ENCODE measurements around the gene TMEM132C. TPM values are rescaled to one million over a fixed set of nuclear protein-coding genes. Genes with fewer than 3 reads are reported as not detected.

TMEM132C gene
- total RNA-seq, 1 donor from 2014 or later = 2.2 TPM

DNA sequence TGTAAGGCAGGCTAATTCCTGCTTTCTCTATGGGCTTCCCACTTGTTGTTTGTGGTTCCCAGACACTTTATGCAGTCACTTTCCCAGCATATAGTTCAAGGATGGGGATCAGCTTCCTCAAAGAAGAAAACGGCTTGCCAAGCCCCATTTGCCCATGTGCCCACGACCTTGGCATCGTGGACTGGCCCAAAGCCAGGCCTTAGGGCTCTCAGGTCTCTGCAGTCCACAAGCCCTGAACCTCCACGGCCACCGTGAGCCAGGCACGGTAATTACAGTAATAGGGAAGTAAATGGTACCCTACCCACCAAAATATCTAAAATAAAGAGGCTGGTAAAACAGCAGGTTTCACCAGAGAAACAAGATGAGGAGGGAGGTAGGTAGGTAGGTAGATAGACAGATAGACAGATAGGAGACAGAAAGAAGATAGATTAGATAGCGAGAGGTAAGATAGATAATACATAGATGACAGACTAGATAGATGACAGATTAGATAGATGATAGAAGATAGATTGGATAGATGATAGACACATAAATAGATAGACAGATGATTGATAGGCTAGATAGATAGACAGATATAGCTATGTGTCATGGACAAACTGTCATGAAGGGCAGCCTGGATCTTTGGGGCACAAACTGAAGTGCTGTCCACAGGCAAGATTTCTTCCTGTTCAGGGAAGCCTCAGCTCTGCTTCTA lies 393.7 kb downstream of the TMEM132C start:
- ATAC-seq (ENCODE audit: poor library complexity) (no peak), DNase-seq (no peak)
- intact Hi-C loops (cut with DNase I) = no loop called here

DNA sequence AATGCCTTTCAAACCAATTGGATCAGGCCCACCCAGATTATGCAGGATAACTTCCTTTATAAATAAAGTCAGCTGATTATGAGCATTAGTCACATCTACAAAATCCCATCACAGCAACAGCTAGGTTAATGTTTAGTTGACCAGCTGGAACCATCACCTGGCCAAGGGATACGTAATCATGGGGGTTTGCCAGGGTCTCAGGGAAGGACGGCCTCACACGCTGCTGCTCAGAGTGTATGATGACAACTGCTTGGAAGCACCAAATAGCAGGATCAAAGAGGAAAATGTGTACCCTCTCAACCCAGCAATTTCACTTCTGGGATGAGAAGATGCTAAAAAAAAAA lies 394.2 kb downstream of the TMEM132C start:
- DNase-seq (no peak), ATAC-seq (ENCODE audit: poor library complexity) (no peak)
- intact Hi-C loops (cut with DNase I) = no loop called here

DNA sequence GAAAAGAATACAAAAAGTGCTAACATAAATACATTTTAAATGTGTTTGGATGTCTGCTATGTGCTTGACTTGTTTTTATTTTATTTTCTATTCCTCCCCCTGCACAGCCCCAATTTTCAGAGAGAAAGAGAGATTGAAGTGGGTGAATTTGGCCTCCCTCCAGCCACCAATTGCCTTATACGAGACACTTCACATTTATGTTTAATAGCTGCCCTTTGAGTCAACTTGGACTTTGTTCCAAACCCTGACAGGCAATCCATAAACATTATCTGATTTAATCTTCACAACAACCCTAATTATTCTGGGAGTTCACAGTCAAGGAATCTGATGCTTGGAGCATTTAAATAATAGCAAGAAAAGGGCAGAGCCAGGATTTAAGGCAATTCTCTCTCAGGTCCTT lies 395.1 kb downstream of the TMEM132C start:
- DNase-seq (no peak), ATAC-seq (ENCODE audit: poor library complexity) (no peak)
- intact Hi-C loops (cut with DNase I) = no loop called here

DNA sequence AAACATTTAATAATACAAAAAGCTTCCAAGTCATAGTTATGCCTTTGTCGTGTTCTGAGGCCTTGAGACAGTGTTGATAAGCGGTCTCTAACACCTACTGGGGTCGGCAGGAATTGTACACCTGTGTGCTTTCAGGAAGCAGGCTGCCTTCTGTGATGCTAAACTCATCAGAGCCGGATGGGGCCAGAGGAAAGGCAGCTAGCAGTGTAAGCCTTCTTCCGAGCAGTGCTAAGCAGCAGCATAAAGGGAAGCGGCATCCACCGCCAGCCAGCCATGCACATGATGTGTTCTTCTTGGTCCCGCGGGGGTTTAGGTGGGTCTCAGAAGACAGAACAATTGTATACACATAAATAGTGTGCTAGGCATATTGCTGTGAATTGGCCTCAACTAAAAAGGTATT lies 397.5 kb downstream of the TMEM132C start:
- no peak for ATAC-seq (ENCODE audit: poor library complexity)
- no peak for DNase-seq
- intact Hi-C loops (cut with DNase I) = no loop called here

DNA sequence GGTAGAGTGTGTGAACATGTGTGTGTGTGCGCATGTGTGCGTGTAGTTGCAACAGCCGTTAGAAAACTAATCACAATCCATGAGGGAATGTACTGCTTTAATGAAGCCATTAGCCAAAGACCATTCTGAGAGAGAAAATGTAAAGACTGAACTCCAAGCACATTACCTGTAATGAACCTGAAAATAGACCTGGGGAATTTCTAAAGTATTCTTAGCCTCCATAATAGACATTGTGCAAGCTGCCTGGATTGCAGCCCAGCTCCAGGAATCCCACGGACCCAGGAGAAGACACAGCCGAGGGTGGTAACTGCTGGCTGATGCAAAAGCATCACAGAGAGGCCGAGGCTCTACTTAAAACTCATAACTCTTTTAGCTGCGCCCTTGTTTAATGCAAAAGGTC lies 400.2 kb downstream of the TMEM132C start:
- ATAC-seq (ENCODE audit: poor library complexity) = no peak
- intact Hi-C loops (cut with DNase I) = no loop called here
- DNase-seq = no peak

DNA sequence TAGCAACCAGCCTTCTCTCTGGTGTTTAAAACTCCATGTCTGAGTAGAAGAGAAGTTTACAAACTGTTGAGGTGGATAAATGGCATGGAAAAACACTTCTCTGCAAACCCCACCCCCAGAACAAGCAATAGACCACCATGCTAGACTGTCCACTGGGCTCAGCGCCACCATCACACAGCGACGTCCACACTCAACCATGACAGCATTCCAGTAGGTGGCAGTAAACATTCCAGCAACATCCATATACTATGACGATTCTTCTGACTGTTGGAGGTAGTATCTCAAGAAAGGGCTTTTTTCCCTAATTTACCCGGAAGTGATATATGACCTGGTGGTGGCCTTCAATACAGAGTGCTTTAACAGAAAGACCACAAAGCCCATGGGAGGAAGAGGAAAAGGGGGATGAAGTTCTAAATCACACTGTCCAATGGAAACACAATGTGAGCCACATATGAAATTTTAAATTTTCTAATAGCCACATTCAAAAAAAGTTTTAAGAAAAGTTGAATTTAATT lies 404.6 kb downstream of the TMEM132C start:
- intact Hi-C loops (cut with DNase I) = no loop called here
- ATAC-seq (ENCODE audit: poor library complexity) = no peak
- no peak for DNase-seq

DNA sequence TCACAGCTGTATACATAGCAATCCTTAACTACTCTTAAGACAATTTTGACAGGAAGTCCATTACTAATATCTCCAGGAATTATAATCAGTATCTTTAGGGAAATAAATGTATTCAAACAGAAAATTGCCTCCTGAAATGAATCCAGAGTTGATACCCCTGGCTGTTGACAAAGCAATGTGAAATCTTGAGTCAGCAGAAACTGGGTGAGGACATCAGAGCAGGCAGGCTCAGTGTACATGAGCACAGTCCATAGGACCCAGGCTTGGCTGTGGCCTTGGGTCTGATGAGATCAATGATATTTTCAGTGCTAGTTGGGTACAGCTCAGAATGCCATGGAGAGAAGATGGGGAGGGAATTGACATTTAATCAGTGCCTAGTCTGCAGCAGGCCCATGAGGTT lies 405.5 kb downstream of the TMEM132C start:
- no peak for DNase-seq

DNA sequence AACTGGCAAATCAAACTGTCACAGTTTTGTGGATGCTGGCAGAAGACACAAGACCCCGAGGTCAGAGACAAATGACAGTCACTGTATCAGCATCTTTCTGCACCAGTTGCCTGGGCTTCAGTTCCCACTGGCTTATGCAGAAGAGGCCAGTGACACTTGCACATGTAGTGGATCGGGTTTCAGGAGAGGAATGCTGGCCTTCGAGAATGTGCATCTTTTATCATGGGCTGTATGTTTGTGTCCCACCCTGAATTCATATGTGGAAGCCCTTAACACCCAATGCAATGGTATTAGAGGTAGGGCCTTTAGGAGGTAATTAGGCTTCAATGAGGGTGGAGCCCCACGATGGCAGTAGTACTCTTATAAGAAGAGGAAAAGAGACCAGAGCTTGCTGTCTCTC lies 405.9 kb downstream of the TMEM132C start:
- intact Hi-C loops (cut with DNase I) = no loop called here
- DNase-seq (no peak), ATAC-seq (ENCODE audit: poor library complexity) (no peak)

More for the DNA sequence above, 405.5 kb downstream of the TMEM132C start:
- intact Hi-C loops (cut with DNase I) = no loop called here
- ATAC-seq (ENCODE audit: poor library complexity) = no peak

DNA sequence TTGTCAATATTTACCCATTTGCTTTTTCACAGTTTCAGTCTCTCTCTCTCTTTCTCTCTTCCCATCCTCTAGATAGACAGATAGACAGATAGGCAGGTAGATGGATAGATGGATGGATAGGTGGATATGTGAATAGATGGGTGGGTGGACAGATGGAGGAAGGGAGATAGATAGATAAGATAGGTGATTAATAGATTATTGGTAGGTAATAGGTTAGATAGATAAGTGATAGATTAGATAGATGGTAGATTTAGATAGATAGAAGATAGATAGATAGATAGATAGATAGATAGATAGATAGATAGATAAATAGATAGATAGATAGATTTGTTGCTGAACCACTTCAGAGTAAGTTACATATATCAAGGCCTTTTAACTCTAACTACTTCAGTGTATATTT lies 408.6 kb downstream of the TMEM132C start:
- no peak for DNase-seq
- intact Hi-C loops (cut with DNase I) = no loop called here
- no peak for ATAC-seq (ENCODE audit: poor library complexity)

DNA sequence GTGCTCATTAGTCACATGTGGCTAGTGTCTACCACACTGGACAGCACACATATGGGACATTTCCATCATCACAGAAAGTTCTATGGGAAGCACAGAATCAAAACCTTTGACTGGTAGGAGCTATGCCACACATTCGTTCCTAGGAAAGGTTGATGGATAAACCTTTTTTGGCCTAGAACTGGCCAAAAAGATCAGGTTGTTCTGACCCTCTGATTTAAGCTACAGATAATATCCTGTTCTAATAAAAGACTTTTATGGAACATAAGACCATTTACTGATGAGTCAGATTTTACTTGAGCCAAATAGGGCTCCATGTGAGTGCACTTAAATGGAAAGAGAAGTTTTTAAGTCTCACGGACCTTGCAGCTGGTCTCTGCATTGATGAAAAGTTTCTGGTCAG lies 413.6 kb downstream of the TMEM132C start:
- no peak for ATAC-seq (ENCODE audit: poor library complexity)
- intact Hi-C loops (cut with DNase I) = no loop called here
- DNase-seq = no peak

DNA sequence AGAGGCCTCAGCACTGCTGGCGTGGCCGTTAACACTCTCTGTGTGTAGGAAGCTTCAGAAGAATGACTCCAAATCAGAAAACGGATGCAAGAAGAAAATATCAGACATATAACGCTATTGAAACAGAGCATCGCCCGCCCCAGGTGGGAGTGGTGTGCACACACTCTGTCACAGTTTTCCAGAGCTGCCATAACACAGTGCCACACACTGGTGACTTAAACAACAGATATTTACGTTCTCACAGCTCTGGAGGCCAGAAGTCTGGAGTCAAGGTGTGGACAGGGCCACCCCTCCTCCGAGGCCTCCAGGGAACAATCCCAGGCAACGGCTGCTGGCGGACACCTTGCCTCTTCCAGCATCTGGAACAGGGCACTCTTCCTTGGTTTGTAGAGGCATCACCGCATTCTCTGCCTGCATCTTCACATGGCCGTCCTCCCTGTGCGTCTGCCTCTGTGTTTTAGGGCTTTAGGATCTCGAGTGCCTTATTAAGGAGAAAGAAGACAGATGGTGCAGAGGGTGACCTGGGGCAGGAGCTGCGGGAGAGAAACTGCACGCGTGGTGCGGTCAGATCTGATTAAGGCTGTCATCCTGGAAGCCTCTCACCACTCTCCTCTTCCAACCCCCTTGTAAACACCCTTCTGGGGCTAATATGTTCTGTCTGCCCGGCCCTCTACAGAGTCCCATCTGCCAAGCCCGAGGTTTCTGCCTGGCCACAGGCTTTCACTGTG lies 415.7 kb downstream of the TMEM132C start:
- no peak for ATAC-seq (ENCODE audit: poor library complexity)
- intact Hi-C loops (cut with DNase I) = no loop called here
- DNase-seq = no peak

DNA sequence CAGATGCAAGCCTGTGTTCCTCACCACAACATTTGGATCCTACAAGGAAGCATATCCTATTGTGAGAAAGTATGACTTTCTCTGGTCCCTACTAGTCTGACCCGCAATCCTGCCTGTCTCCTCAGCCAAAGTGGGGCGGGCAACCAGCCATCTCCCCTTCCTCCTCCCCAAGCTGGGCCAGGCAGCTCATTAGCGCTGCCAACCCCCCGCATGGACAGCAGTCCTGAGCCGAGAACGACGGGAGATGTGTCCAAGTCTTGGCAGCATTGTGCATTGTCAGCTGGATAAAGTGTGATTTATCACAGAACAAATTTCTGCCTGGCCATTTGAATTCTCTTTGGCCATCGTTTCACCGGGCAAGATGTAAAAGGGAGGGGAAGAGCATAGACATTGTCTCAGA lies 417.4 kb downstream of the TMEM132C start:
- ATAC-seq (ENCODE audit: poor library complexity) (no peak), DNase-seq (no peak)
- intact Hi-C loops (cut with DNase I) = no loop called here

DNA sequence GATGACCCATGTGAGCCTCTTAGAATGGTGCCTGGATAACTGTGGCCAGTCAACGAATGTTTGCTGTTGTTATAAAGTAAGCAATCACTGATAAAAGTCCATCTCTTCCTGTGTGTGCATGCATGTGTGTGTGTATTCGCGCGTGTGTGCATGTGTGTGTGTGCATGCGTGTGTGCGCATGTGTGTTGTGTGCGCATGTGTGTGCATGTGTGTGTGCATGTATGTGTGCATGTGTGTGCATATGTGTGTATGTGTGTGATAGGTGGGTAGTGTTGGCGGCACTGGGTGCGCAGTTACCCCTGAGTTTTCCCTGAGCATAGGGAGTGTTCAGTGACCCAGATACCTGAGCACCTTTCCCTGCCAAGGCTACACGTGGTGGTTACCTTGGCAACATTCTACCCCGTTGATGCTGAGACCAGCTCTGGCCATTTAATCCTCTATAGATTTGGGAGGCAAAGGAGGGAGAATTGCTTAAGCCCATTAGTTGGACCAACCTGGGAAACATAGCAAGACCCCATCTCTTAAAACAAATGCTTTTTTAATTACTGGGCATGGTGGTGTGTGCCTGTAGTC lies 419.0 kb downstream of the TMEM132C start:
- ATAC-seq (ENCODE audit: poor library complexity) (no peak), DNase-seq (no peak)
- intact Hi-C loops (cut with DNase I) = no loop called here

DNA sequence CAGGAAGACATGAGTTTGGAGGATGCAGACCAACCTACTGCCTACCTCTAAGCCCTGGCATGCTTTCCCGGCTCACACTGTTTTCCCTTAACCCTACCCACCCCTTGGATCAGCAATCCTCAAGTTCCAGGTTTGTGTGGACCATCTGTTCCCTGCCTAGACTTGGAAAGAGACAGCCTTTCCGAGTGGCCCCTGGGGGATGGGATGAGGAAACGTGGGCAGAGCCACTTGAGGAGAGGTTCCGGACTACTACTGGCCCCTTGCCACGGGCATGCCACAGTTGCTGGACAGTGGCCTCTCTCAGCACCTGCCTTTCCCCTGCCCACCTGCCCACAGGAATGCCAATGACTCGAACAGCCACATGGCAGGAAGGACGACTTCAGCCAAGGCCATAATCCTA lies 420.9 kb downstream of the TMEM132C start:
- DNase-seq (no peak), ATAC-seq (ENCODE audit: poor library complexity) (no peak)
- intact Hi-C loops (cut with DNase I) = no loop called here

DNA sequence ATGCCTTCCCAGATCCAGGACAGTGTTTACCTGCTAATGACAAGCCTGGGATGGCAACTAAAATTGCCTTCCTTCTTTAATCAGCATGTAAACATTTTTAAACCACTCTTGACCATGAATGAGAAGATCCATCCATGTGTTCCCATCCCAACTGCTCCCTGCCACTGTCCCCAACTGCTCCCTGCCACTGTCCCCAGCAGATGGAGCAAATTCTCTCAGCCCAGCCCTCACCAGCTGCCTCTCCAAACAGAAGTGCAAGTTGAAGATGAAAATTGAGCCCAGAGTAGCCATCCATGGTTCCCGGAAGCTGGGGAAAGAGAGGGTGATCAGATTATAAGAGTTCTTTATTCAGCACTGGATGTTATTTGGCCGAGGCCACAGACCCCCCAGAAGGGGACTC lies 423.7 kb downstream of the TMEM132C start:
- DNase-seq = no peak
- no peak for ATAC-seq (ENCODE audit: poor library complexity)
- intact Hi-C loops (cut with DNase I) = no loop called here

DNA sequence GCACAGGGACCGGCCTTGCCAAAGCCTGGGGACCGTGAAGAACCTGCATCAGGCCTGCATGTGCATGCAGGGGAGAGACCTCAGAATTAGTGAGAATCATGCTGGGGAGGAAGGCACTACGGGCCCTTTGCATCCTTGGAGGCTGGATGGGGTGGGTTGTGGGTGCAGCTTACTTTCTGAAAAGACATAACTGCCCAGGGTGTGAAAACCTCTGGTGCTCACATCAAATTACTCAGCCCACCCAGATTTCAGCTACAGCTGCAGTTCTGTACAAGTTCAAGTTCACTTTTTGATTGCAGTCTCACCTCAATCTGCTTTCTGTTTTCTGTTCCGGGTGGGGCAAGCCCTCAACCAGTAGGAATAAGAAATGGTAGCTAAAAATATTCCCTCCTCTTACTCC lies 426.1 kb downstream of the TMEM132C start:
- intact Hi-C loops (cut with DNase I) = no loop called here
- ATAC-seq (ENCODE audit: poor library complexity) (no peak), DNase-seq (no peak)

DNA sequence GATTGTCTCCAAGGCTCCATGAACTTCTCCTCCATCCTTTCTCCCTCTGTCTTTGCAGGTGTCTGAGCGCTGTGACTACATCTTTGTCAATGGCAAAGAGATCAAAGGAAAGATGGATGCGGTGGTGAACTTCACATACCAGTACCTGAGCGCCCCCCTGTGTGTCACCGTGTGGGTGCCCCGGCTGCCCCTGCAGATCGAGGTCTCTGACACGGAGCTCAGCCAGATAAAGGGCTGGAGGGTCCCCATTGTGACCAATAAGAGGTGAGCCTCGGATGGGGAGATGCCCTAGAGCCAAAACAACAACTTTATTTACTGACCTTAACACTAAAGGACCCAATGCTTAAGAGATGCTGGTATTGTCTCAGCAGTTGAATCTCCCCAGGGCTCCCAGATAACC lies 426.8 kb downstream of the TMEM132C start:
- intact Hi-C loops (cut with DNase I) = no loop called here
- no peak for ATAC-seq (ENCODE audit: poor library complexity)
- DNase-seq = no peak

DNA sequence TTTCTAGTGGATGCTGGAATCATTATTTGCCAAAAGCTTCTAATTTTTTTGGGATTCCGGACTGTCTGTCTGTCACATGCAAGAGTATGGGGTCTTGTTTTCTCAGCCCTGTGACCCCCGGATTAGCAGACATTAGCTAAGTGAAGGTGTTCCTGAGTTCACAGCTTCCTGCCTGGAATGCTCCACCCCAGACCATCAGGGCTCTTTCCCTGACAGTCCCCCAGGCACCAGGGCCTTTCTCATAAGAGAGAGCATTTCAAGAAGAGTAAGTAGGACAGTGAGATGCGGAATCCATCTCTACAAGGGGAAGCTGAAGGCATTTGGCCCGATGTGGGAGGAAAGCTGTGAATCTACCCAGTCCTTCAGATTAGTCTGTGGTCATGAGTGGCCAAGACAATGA lies 427.5 kb downstream of the TMEM132C start:
- ATAC-seq (ENCODE audit: poor library complexity) (no peak), DNase-seq (no peak)
- intact Hi-C loops (cut with DNase I) = no loop called here

DNA sequence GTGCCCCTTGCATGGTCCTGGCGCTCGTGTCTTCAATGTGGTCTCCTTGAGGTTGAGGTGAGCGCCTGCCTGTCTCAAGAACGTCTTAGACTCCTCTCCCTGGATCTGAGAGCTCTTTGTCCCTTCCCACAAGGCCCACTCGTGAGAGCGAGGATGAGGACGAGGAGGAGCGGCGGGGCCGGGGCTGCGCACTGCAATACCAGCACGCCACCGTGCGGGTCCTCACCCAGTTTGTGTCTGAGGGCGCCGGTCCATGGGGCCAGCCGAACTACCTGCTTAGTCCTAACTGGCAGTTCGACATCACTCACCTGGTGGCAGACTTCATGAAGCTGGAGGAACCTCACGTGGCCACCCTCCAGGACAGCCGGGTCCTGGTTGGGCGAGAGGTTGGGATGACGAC lies 428.7 kb downstream of the TMEM132C start:
- no peak for ATAC-seq (ENCODE audit: poor library complexity)
- intact Hi-C loops (cut with DNase I) = no loop called here
- DNase-seq = no peak

DNA sequence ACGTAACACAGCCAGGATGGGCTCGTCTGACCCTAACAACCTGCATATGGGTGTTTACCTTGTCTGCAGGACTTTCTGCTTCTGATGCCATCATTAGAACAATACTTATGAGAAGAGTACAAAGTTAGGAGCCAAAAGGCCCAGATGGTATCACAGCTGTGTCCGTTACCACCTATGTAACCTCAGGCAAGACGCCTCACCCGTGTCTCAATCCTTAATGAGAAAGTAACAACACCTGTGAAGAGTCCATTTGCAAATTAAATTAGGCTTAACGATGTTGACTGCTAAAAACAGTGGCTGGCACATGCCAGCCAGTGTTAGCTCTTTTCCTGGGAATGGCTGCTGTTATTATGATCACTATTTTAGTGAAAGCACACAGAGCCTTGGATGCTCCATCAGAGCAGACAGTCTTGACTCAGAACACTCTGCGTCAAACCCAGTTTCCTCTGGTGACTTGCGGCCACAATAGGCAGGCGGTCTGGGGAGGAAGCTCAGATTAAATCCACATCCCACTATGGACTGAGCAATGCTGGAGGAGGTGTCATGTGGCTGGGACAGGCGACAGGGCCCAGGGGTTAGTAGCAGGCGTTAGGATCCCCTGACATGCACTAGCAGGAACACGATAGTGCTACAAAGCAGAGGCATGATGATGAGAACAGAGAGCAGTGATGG lies 431.5 kb downstream of the TMEM132C start:
- intact Hi-C loops (cut with DNase I) = no loop called here
- DNase-seq (no peak), ATAC-seq (ENCODE audit: poor library complexity) (no peak)

All from Right ventricle myocardium superior (tissue), 1 donor.